HG03097 (cell line): ENCODE data around the gene HSPA4L.
A peak's percentile ranks its signal among the peaks of the same experiment; 100 is the strongest.

Source experiments
- ATAC-seq: cut with Tn5 transposase; IDR thresholded peaks from one replicate; pipeline ENCODE4 v1.9.1; 2021; ENCODE audit not compliant: unreplicated experiment, low FRiP score

The HSPA4L gene

DNA sequence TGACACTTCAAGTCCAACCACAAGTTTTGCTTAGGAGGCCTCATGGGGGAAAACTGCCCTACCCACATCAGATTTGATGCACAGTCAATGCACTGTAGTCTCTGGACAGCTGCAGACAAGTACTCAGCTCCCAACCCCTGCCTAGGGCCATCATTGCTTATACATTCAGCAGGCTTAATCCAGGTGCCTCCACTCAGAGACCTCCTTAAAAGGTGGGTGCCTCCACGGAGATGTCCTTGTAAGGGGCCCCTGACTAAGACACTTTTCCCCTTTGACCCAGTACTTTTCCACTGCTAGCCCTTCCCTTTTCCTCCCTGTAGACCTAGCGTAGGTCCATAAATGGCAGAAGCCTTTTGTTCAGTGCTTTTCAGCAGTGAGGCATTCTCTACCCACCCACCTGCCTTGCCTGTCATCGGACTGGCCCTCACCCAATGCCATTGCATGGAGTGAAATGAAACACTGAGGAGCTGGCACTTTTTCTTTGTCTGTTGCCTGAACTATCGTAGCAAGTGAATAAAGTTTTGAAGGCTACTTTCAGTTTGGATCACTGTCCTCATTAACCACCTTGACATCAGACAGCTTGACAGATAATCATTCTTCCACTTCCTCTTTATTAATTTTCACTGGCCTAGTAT lies 74.8 kb downstream of the HSPA4L start:
- peak; percentile 73 for ATAC-seq

DNA sequence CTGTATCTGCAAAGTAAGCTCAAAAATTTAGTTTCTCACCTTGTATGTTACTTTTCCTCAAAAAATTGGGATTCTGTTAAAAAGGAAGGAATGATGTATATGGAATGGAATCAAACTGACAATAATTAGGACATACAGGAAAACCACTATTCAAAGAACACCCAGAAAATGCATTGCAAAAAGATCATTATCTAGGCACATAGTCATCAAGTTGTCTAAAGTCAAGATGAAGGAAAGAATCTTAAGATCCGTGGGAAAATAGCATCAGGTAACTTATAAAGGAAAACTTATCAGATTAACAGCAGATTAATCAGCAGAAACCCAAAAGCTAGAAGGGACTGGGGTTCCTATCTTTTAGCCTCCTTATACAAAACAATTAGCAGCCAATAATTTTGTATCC lies 75.5 kb downstream of the HSPA4L start:
- no peak for ATAC-seq

DNA sequence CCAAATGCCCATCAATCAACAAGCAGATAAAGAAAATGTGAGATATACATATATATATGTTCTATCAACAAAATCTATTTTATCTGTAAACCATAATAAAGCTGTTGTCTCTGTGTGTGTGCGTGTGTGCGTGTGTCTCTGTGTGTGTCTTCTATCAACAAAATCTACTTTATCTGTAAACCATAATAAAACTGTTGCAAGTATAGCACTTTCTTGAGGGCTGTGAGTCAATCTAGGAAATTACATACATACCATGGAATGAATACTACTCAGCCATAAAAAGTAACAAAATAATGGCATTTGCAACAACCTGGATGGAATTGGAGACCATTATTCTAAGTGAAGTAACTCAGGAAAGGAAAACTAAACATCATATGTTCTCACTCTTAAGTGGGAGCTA lies 86.1 kb downstream of the HSPA4L start:
- no peak for ATAC-seq

GRCh38 chr4:127870281-127870680 lies 88.2 kb downstream of the HSPA4L start:
- no peak for ATAC-seq

GRCh38 chr4:127870688-127871087 lies 88.6 kb downstream of the HSPA4L start:
- no peak for ATAC-seq

GRCh38 chr4:127875791-127876190 lies 93.7 kb downstream of the HSPA4L start:
- no peak for ATAC-seq

GRCh38 chr4:127880763-127881562 lies 98.8 kb downstream of the HSPA4L start, which contains the start of gene PLK4:
PLK4 (plus strand) TSS chr4:127880893; CDS start chr4:127881135, 242 bp downstream.
- ATAC-seq = peak; percentile 95

GRCh38 chr4:127881563-127881864 lies 99.4 kb downstream of the HSPA4L start:
- peak; percentile 31 for ATAC-seq

DNA sequence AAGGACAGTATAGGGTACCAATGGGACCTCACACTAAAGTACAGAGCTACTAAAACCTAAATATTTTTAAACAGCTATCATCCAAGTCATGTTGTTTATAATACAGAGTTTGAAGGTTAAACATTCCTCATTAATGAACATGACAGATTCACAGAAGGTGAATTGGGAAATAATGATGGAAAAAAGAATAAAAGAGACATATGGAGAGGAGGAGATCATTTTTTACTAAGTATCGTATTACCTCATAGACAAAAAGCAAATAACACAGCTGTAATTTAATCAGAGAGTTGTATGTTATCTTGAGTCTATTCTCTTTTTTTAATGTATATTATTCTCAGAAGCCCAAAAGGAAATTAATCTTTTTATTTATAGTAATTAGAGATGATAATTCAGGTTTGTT lies 106.4 kb downstream of the HSPA4L start:
- no peak for ATAC-seq

GRCh38 chr4:127889903-127890302 lies 107.8 kb downstream of the HSPA4L start:
- ATAC-seq = no peak
